Measurements from ENCODE around the gene ZCCHC3. TPM values are rescaled to one million over a fixed set of nuclear protein-coding genes. Genes with fewer than 3 reads are reported as not detected.

The ZCCHC3 gene
- total and polyA plus RNA-seq, 2 donors (not counting 3 experiments of a cell fraction or from before 2014, with no cell fraction given) = 14.8 to 22.0 TPM

DNA sequence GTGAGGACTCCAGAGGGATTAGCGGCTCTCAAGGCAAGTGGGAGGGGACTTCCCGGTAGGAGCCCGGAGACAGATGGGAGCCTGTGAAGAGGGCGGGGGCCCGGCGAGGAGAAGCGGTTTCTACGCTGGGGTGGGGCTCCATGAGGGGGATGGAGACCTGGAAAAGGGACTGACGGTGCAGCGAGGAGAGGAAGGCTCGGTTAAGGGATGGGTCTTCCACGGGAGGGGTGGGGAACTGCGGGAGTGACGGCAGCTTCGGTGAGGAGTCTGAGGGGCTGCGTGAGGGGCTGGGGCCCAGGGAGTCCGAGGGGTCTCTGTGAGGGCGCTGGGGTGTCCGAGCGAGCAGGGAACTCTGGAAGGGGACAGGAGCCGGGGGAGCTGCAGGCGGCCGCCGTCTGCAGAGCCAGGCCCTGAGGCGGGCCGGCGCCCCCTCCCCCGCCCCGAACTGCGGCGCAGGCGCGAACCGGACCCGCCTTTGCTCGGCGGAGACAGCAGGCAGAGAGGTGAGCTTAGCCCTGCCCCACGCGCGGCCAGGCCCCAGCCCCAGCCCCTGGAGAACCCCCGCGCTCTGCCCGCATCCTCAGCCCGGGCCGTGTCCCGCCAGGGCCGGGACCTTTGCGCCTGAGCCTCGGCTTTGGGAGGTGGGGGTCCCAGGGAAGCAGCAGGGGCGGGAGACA is 49.4 kb downstream of the ZCCHC3 start, which contains the start of gene NRSN2:
TSS of gene NRSN2 (plus strand) at position 472 of the 677 bp plus-strand sequence. CDS start 2,533 bp downstream, outside the sequence.
- FAIRE-seq = peak; percentile 83
- Histone ChIP-seq H3K9ac (replicated peaks; ENCODE audit: extremely low read depth, insufficient read depth, low read length) (peak within 1 kb of the TSS; percentile 49), H3K4me3 (replicated peaks in 1 of 3; ENCODE audit: insufficient read depth in 1 of 3, low read depth in 1 of 3, low read length in 3 of 3) (peak within 1 kb of the TSS; percentile 53 to 77 (median 54)), H3K9me3 (replicated peaks; ENCODE audit: control insufficient read depth, insufficient read depth, low read length) (peaks cover 3% of the 10 kb centered on the region), H3K9me1 (replicated peaks; ENCODE audit: control insufficient read depth, extremely low read depth, insufficient read depth, low read length) (no peaks in the 10 kb centered on the region), H3K36me3 (ENCODE audit: control insufficient read depth in 2 of 2, extremely low read depth in 1 of 2, insufficient read depth in 2 of 2, low read length in 2 of 2) (no peaks in the 10 kb centered on the region), H3K4me1 (ENCODE audit: control insufficient read depth, extremely low read depth, insufficient read depth, low read length) (peaks cover 9% of the 10 kb centered on the region), H2AFZ (ENCODE audit: low read depth, low read length) (peak within 1 kb of the TSS; percentile 96), H3K27me3 (ENCODE audit: control insufficient read depth in 2 of 2, insufficient read depth in 2 of 2, low read length in 2 of 2) (no peaks in the 10 kb centered on the region), H3K79me2 (ENCODE audit: control insufficient read depth, insufficient read depth, low read length) (no peaks in the 10 kb centered on the region), H3K4me2 (ENCODE audit: insufficient read depth, low read length) (peak within 1 kb of the TSS; percentile 58), H3K27ac (ENCODE audit: insufficient read depth, low read depth, low read length) (peak within 1 kb of the TSS; percentile 51), H4K20me1 (replicated peaks; ENCODE audit: control insufficient read depth, extremely low read depth, insufficient read depth, low read length) (no peaks in the 10 kb centered on the region)
- intact Hi-C loops (cut with micrococcal nuclease) = loop anchor here (1.0 to 5.0 kb wide), 4 partner anchors 19 to 196 kb away; partner anchors contain the start of genes CSNK2A1 and TBC1D20
- no TSS peak for BruUV-seq (replicated peaks)
- ChIA-PET CTCF (interaction anchor here (0.7 to 4.7 kb wide), 9 partner anchors 13 to 92 kb away, joined by 3 to 42 read pairs (median 3); no protein-coding TSS in a partner anchor), POLR2A (interaction anchor here (0.9 to 1.6 kb wide), 5 partner anchors 9 to 61 kb away, joined by 3 to 6 read pairs (median 4); no protein-coding TSS in a partner anchor)
- DNase-seq (ENCODE audit: low read depth, low spot score) = peak; percentile 62
- TF ChIP-seq JUN (IDR thresholded peaks at IDR 0.05; ENCODE audit: borderline replicate concordance, insufficient read depth, insufficient read length, low read depth) (no peak), POLR2A (IDR thresholded peaks at IDR 0.05; ENCODE audit: low read depth, low read length) (peak; percentile 83), CTCF (IDR thresholded peaks at IDR 0.05; ENCODE audit: extremely low read depth in 1 of 2, insufficient read depth in 1 of 2, low read depth in 1 of 2, low read length in 2 of 2) (no peak), FOS (IDR thresholded peaks at IDR 0.05; ENCODE audit: borderline replicate concordance, insufficient read depth, low read length) (no peak), MAX (IDR thresholded peaks at IDR 0.05; ENCODE audit: insufficient read depth, insufficient read length) (no peak), POLR2AphosphoS5 (IDR thresholded peaks at IDR 0.05; ENCODE audit: insufficient read depth, low read depth, low read length) (peak; percentile 70), EZH2 (IDR thresholded peaks at IDR 0.05; ENCODE audit: borderline replicate concordance, low read depth, low read length, severe bottlenecking) (no peak), MYC (IDR thresholded peaks at IDR 0.05; ENCODE audit: low read depth, low read length) (no peak), GATA2 (IDR thresholded peaks at IDR 0.05; ENCODE audit: insufficient read depth, insufficient read length, low read depth, low read length) (no peak)
- dilution Hi-C loops (cut with MboI; ENCODE audit: extremely low pct_ligation_motif_present, low sequenced_read_pairs) = no loop called here

Data from endothelial cell of umbilical vein (primary cell).